GM12878 (cell line): ENCODE results near the gene KCNK1.

Experiments used
- BMI1 ChIP-seq: fragments of 450-650 bp; IDR thresholded peaks from 2 replicates; pipeline ENCODE4 v1.6.1; 2016; ENCODE audit warnings: mild to moderate bottlenecking, moderate library complexity, borderline replicate concordance
- CBX3 ChIP-seq: fragments of 200-600 bp; sonication (generic); IDR thresholded peaks from 2 replicates; pipeline ENCODE4 v1.6.1; 2016; ENCODE audit warnings: low read depth, borderline replicate concordance
- EP300 ChIP-seq, 2 experiments: fragments of 150-350 bp in 1 of 2; IDR thresholded peaks; 2 replicates each; pipeline ENCODE4 v1.6.1; 2011 to 2012; ENCODE audit warnings: low read depth in 2 of 2, low read length in 2 of 2, borderline replicate concordance in 1 of 2, improper control_type of control experiment in 1 of 2, inconsistent platforms in 1 of 2; ENCODE audit not compliant: control insufficient read depth in 1 of 2
- MTA3 ChIP-seq: IDR thresholded peaks from 2 replicates; pipeline ENCODE4 v1.6.1; 2012; ENCODE audit warnings: low read length, inconsistent platforms, borderline replicate concordance
- STAT1 ChIP-seq: fragments of 450-650 bp; conservative IDR thresholded peaks from 2 replicates; pipeline ENCODE4 v1.6.1; 2014; ENCODE audit warnings: antibody characterized with exemption, mild to moderate bottlenecking
- ZNF384 ChIP-seq: IDR thresholded peaks from 2 replicates; pipeline ENCODE4 v1.6.1; 2012; ENCODE audit warnings: low read depth, mild to moderate bottlenecking, low read length, improper control_type of control experiment, borderline replicate concordance
- ZNF687 ChIP-seq: fragments of 450-650 bp; IDR thresholded peaks from 2 replicates; pipeline ENCODE4 v1.6.1; 2017; ENCODE audit warnings: mild to moderate bottlenecking, moderate library complexity

- TF ChIP-seq ZNF384 (no peak), ZNF687 (no peak), EP300 (IDR thresholded peaks at IDR 0.05; ENCODE audit: borderline replicate concordance in 1 of 2, control insufficient read depth in 1 of 2, low read depth in 2 of 2, low read length in 2 of 2) (no peak), BMI1 (no peak), MTA3 (no peak), STAT1 (no peak), CBX3 (no peak)
Observed at GRCh38 chr1:233629305-233629935, 15.5 kb downstream of the KCNK1 start.
